Raji (cell line): ENCODE results near the gene CEACAM6.

Experiments used
- POLR2A ChIP-seq: IDR thresholded peaks from 2 replicates; pipeline ENCODE4 v1.6.1; 2011; ENCODE audit warnings: low read depth, low read length, control low read depth; ENCODE audit not compliant: insufficient read depth

The CEACAM6 gene

GRCh38 chr19:41810301-41810700, 55.0 kb downstream of the CEACAM6 start:
- no peak for TF ChIP-seq POLR2A

- no peak for TF ChIP-seq POLR2A
These were observed 55.7 kb downstream of the CEACAM6 start for GRCh38 chr19:41811036-41811435.

DNA sequence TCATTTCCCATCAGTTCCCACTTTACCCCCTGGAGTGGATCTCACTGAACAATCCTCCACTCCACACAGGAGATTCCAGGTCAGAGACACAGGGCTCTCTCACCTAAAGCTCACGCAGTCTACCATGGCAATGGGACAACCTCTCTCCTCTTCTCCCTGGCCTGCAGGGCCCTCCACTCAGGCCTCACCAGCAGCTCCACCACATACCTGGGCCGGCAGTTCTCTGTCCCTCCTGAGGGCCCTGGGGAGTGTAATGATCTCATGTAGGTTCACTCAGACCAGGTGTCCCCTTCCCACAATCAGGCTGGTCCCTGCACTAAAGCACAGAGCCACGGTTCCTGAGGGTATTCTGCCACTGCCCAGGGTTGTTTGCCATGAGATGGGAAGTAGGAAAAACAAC, 56.7 kb downstream of the CEACAM6 start:
- no peak for TF ChIP-seq POLR2A

- TF ChIP-seq POLR2A: no peak
These were observed 58.6 kb downstream of the CEACAM6 start for GRCh38 chr19:41813911-41814310.

DNA sequence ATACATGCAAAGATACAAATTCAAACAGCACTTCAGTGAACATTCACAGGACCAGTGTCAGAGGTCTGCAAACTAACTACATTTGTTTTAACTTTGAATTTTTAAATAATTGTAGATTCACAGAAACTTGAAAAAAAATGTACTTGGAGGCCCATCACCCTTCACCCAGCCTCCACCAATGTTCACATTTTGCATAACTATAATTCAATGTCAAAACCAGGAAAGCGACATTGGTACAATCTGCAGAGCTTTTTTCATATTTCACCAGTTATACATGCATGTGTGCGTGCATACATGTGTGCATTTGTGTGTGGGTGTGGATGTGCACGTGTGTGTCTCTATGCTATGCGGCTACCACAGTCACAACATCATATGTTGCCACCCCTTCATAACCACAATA, 60.0 kb downstream of the CEACAM6 start:
- TF ChIP-seq POLR2A: no peak

DNA sequence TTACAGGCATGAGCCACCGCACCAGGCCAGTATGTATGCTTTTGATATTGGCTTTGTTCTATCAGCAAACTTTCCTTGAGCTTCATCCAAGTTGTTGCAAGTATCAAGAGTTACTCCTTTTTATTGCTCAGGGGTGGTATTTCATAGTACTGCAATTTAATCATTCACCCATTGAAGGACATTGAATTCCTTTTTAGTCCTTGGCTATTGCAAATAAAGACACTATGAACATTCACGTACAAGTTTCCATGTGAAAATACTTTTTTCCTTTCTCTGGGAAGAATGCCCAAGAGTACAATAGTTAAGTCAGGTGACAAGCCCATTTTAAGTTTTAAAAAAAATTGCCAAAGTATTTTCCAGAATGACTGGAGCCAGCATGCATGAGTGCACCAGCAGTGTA, 61.4 kb downstream of the CEACAM6 start:
- TF ChIP-seq POLR2A: no peak

- no peak for TF ChIP-seq POLR2A
These were observed 65.8 kb downstream of the CEACAM6 start for GRCh38 chr19:41821003-41821735.
